Motor neuron (in vitro differentiated cells): Measurements from ENCODE around the gene RALGPS1. TPM values are rescaled to one million over a fixed set of nuclear protein-coding genes. Genes with fewer than 3 reads are reported as not detected.

ENCODE experiments used
- ATAC-seq, 8 experiments: fragments of 200-7000 bp; cut with Tn5 transposase; replicated peaks in 6 of 8; 2 replicates each; pipeline ENCODE4 v1.8.0; 2021; ENCODE audit warnings: mild to moderate bottlenecking in 8 of 8, moderate library complexity in 8 of 8
- H3K27ac ChIP-seq, 2 donors: fragments of 250-450 bp; sonication (Bioruptor Pico); 2 replicates each; pipeline ENCODE4 v1.9.0; 2021; ENCODE audit warnings: antibody characterized with exemption in 2 of 2, mild to moderate bottlenecking in 2 of 2, moderate library complexity in 1 of 2
- H3K4me1 ChIP-seq, 2 donors: fragments of 250-450 bp; sonication (Bioruptor Pico); replicated peaks in 1 of 2; 2 replicates each; pipeline ENCODE4 v1.6.1; 2021; ENCODE audit warnings: antibody characterized with exemption in 2 of 2, mild to moderate bottlenecking in 2 of 2, moderate library complexity in 1 of 2
- H3K4me3 ChIP-seq, 5 donors: fragments of 250-450 bp; sonication (Bioruptor Pico); 2 replicates each; pipeline ENCODE4 v1.9.0; 2021; ENCODE audit warnings: antibody characterized with exemption in 5 of 5, mild to moderate bottlenecking in 5 of 5, moderate library complexity in 4 of 5
- WGBS, 10 experiments: fragments of 450-650 bp; shearing (Covaris generic); methylation state at CpG; one replicate each; pipeline ENCODE4 v1.0.0; 2022; 5-methylcytosine and 5-hydroxymethylcytosine counted together
- in situ Hi-C, 9 experiments: fragments of 400-800 bp; cut with MboI; loops; one replicate each; pipeline ENCODE4 v1.15.0; 2021; ENCODE audit warnings: low sequenced_read_pairs in 9 of 9, low pct_unique_long_range_greater_than_20kb in 2 of 9; ENCODE audit not compliant: unreplicated experiment in 9 of 9
- total RNA-seq, 8 experiments: library from RNA; unstranded; fragments of 300-600 nt; gene quantifications; 2 replicates each; pipeline versions ENCODE4 v1.2.3 to v1.2.4, GENCODE V29; 2022

Gene RALGPS1
- total RNA-seq, 8 experiments from 2014 or later, result 4.3 to 29.6 (median 17.3) TPM

DNA sequence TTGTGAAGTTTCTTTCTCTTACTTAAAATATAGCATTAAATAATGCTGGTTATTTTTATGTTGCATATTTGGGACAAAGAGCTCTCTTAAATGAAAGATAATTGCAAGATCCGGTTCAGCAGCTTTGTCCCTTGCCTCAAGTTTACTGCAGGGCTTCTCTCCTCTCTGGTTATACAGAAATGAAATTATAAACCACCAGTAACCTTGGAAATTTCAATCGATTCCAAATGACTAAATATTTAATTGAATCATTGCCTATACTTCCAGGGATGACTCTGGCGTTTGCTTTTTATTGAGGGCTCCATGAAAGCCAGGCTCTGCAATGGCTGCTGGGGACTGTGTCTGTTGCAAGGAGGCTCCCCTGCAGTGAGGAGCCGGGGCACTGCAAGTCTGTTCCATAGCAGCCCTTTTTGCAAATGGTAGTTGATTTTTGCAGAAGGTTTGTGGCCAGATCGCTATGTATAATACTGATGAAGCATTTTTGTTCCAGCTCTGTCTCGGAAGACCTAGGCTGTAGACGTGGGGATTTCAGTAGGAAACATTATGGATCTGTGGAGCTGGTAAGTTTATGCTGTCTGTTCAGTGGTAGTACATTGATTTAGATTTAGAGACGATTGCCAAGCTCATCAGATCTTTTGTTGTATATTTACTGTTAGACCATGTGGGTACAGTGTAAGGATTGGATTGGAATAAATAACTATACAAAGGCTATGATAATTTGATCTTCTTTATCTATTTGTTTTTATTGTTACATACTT, 350.1 kb downstream of the RALGPS1 start, which contains the start of gene GARNL3:
GARNL3 (plus strand) TSS at position 313 of the 758 bp plus-strand sequence; CDS start at position 417, 104 bp downstream.
- H3K4me1 ChIP-seq, result peaks cover 5 to 19% of the 10 kb centered on the region in 2 donors
- in situ Hi-C loops, result no loop called here
- peak in 6 of 8 experiments; percentile 72 to 84 (median 80) for ATAC-seq
- peak within 1 kb of the TSS in 2 of 5 donors; percentile 8 to 24 for H3K4me3 ChIP-seq
- WGBS, 10 experiments, result 3 to 83% (median 37%) methylated on average over 1 to 7 of the region's 8 CpGs
- no peak within 1 kb of the TSS for H3K27ac ChIP-seq

DNA sequence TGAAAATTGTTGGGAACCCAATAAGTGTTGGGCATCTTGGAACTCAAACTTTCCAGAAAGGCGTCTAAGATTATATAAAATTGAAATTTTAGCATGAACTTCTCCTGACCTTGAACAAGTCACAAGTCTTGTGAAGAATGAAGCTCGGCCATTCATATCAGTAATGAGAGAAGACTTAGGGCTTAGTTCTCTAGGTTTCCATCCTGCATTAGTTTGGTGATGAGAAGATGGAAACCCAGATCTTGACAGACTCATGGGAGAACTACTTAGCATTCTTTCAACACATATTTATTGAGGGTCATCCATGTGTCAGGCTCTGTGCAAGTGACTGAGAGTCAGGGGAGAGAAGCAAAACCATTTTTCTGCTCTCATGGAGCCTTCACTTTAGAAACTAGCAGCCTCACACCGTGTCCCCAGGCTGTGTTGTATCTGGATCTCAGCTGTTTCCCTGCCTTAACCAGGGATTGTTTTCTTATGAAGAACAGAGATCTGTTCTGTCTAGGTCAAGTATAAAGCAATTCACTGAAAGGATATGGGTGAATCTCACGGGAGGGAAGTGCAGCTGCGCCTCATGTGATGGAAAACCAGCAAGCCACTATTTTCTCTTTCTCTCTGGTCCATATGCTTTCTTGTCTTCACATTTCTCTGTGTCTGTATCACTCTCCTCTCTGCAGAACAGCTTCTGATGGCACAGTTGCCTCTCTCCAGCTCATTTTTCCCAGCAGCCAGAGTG, 353.4 kb downstream of the RALGPS1 start:
- WGBS, 10 experiments, result 35 to 92% (median 78%) methylated on average over 2 to 5 of the region's 5 CpGs
- H3K4me1 ChIP-seq, result peaks cover 5 to 25% of the 10 kb centered on the region in 2 donors
- in situ Hi-C loops, result no loop called here
- no peak overlapping the region for H3K27ac ChIP-seq
- ATAC-seq, result no peak
- no peak overlapping the region for H3K4me3 ChIP-seq

DNA sequence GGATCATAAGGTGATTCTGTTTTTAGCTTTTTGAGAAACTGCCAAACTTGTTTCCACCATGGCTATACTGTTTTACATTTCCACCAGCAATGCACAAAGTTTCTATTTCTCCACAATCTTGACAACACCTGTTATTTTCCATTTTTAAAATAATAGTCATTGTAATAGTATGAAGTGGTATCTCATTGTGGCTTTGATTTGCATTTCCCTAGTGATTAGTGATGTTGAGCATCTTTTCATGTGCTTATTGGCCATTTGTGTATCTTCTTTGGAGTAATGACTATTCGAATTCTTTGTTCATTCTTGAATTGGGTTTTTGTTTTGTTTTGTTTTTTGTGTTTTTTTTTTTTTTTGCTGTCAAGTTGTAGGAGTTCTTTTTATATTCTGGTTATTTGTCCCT, 354.9 kb downstream of the RALGPS1 start:
- in situ Hi-C loops, result no loop called here
- 0 to 100% (median 75%) methylated on average over 1 of the region's 1 CpG for WGBS, 10 experiments
- peaks cover 4 to 14% of the 10 kb centered on the region in 2 donors for H3K4me1 ChIP-seq
- no peak overlapping the region for H3K27ac ChIP-seq
- no peak overlapping the region for H3K4me3 ChIP-seq
- ATAC-seq, result no peak

Other genes starting within 250 kb of the RALGPS1 start
- gene ZBTB43, start 109.7 kb upstream of the RALGPS1 start, total RNA-seq, result 10 to 100 TPM in 7 of 8 experiments, 1 to 10 TPM in 1; 9.3 to 23.2 (median 13.6) TPM
- 10 to 100 TPM in 5 of 8 experiments, 1 to 10 TPM in 3; 2.5 to 17.9 (median 11.0) TPM for gene ZBTB34, start 54.1 kb upstream of the RALGPS1 start, total RNA-seq
- gene ANGPTL2, start 207.9 kb downstream of the RALGPS1 start, total RNA-seq, result 10 to 100 TPM in 2 of 8 experiments, 1 to 10 TPM in 6; 1.1 to 42.1 (median 4.8) TPM